NB4 (cell line): ENCODE measurements around the gene FKBP2.

Experiments
- CTCF ChIP-seq: IDR thresholded peaks from one replicate; pipeline ENCODE4 v1.5.1; 2012; ENCODE audit warnings: low read depth, low read length
- POLR2A ChIP-seq: IDR thresholded peaks from 2 replicates; pipeline ENCODE4 v1.6.1; 2011; ENCODE audit warnings: mild to moderate bottlenecking; ENCODE audit not compliant: insufficient read length; ENCODE audit errors: extremely low read depth

GRCh38 chr11:64220798-64221197 lies 20.1 kb upstream of the FKBP2 start:
- no peak for TF ChIP-seq POLR2A
- no peak for TF ChIP-seq CTCF
